ENCODE measurements around the gene HERPUD2. TPM values are rescaled to one million over a fixed set of nuclear protein-coding genes. Genes with fewer than 3 reads are reported as not detected.
"Not testable (repeated sequence)": the region's sequence is repeated elsewhere in the genome, so short reads cannot be mapped to it uniquely, and the experiment has no call there.

Gene HERPUD2
- polyA plus RNA-seq, 1 experiment: 53.0 TPM

GRCh38 chr7:35670856-35671569, 23.9 kb downstream of the HERPUD2 start:
- POLR2A ChIA-PET: no interaction called here
- CTCF ChIA-PET: interaction anchor here (0.6 kb wide), 1 partner anchor 46 kb away, joined by 3 read pairs; no protein-coding TSS in a partner anchor
- peaks cover 4% of the 10 kb centered on the region; the same call in 1 of the 2 replicates for H3K36me3 ChIP-seq (ENCODE audit: control insufficient read depth, insufficient read depth, low read length)
- DNase-seq (ENCODE audit: low read depth): no peak
- no peaks in the 10 kb centered on the region for H3K27me3 ChIP-seq (ENCODE audit: control insufficient read depth, insufficient read depth, low read length)
- no peak overlapping the region for H3K4me3 ChIP-seq (ENCODE audit: low read depth, low read length)
- no peak for TF ChIP-seq CTCF (IDR thresholded peaks at IDR 0.05; ENCODE audit: insufficient read depth, low read depth, low read length)

- H3K27me3 ChIP-seq (ENCODE audit: control insufficient read depth, insufficient read depth, low read length); POLR2A ChIA-PET; H3K36me3 ChIP-seq (ENCODE audit: control insufficient read depth, insufficient read depth, low read length); DNase-seq (ENCODE audit: low read depth); H3K4me3 ChIP-seq (ENCODE audit: low read depth, low read length); CTCF ChIA-PET: not testable (repeated sequence)
Measured at GRCh38 chr7:35660411-35660810, 34.5 kb downstream of the HERPUD2 start.

- Histone ChIP-seq H3K4me3 (ENCODE audit: low read depth, low read length) (no peak overlapping the region), H3K36me3 (ENCODE audit: control insufficient read depth, insufficient read depth, low read length) (no peaks in the 10 kb centered on the region), H3K27me3 (ENCODE audit: control insufficient read depth, insufficient read depth, low read length) (no peaks in the 10 kb centered on the region)
- TF ChIP-seq CTCF (IDR thresholded peaks at IDR 0.05; ENCODE audit: insufficient read depth, low read depth, low read length): no peak
- no peak for DNase-seq (ENCODE audit: low read depth)
- ChIA-PET POLR2A (no interaction called here), CTCF (interaction anchor here (0.5 kb wide), 1 partner anchor 10 kb away, joined by 3 read pairs; no protein-coding TSS in a partner anchor)
Measured at GRCh38 chr7:35658606-35659201, 36.2 kb downstream of the HERPUD2 start.

GRCh38 chr7:35657125-35657524, 37.8 kb downstream of the HERPUD2 start:
- CTCF ChIA-PET: interaction anchor here (1.4 kb wide), 1 partner anchor 250 kb away, joined by 4 read pairs; no protein-coding TSS in a partner anchor
- TF ChIP-seq CTCF (IDR thresholded peaks at IDR 0.05; ENCODE audit: insufficient read depth, low read depth, low read length): no peak
- Histone ChIP-seq H3K27me3 (ENCODE audit: control insufficient read depth, insufficient read depth, low read length) (no peaks in the 10 kb centered on the region), H3K4me3 (ENCODE audit: low read depth, low read length) (no peak overlapping the region), H3K36me3 (ENCODE audit: control insufficient read depth, insufficient read depth, low read length) (no peaks in the 10 kb centered on the region)
- DNase-seq (ENCODE audit: low read depth): no peak
- POLR2A ChIA-PET: no interaction called here

- H3K4me3 ChIP-seq (ENCODE audit: low read depth, low read length); DNase-seq (ENCODE audit: low read depth); H3K36me3 ChIP-seq (ENCODE audit: control insufficient read depth, insufficient read depth, low read length); H3K27me3 ChIP-seq (ENCODE audit: control insufficient read depth, insufficient read depth, low read length); POLR2A ChIA-PET; CTCF ChIA-PET: not testable (repeated sequence)
Measured at GRCh38 chr7:35654558-35654957, 40.4 kb downstream of the HERPUD2 start.

GRCh38 chr7:35652124-35652523, 42.8 kb downstream of the HERPUD2 start:
- TF ChIP-seq CTCF (IDR thresholded peaks at IDR 0.05; ENCODE audit: insufficient read depth, low read depth, low read length): no peak
- no peak for DNase-seq (ENCODE audit: low read depth)
- CTCF ChIA-PET: interaction anchor here (0.6 kb wide), 1 partner anchor 44 kb away, joined by 3 read pairs; no protein-coding TSS in a partner anchor
- 0 out of 2 replicates have a peak, but pooled peaks cover 2% of the 10 kb centered on the region for H3K36me3 ChIP-seq (ENCODE audit: control insufficient read depth, insufficient read depth, low read length)
- no peaks in the 10 kb centered on the region for H3K27me3 ChIP-seq (ENCODE audit: control insufficient read depth, insufficient read depth, low read length)
- H3K4me3 ChIP-seq (ENCODE audit: low read depth, low read length): no peak overlapping the region
- POLR2A ChIA-PET: no interaction called here
